Neural cell (in vitro differentiated cells): ENCODE data around the gene CDC42BPB.

Experiments used
- CTCF ChIP-seq: fragments of 450-650 bp; IDR thresholded peaks from 2 replicates; pipeline ENCODE4 v1.5.1; 2014; ENCODE audit warnings: antibody characterized with exemption, mild to moderate bottlenecking, moderate library complexity; ENCODE audit not compliant: poor library complexity, severe bottlenecking
- EZH2 ChIP-seq: fragments of 200-600, 300-800 bp; shearing (Covaris generic), sonication (generic); IDR thresholded peaks from 2 replicates; pipeline ENCODE4 v1.6.1; 2014; ENCODE audit warnings: antibody characterized with exemption, low read length, borderline replicate concordance, mild to moderate bottlenecking; ENCODE audit not compliant: insufficient read depth, poor library complexity, severe bottlenecking
- MXI1 ChIP-seq: fragments of 450-650 bp; conservative IDR thresholded peaks from 2 replicates; pipeline ENCODE4 v1.6.1; 2014; ENCODE audit warnings: antibody characterized with exemption, mild to moderate bottlenecking; ENCODE audit not compliant: poor library complexity, severe bottlenecking
- REST ChIP-seq: IDR thresholded peaks from 2 replicates; pipeline ENCODE4 v1.6.1; 2012; ENCODE audit warnings: borderline replicate concordance

- TF ChIP-seq CTCF: no peak
- no peak for TF ChIP-seq MXI1
- no peak for TF ChIP-seq EZH2
- TF ChIP-seq REST: no peak
These were observed 47.8 kb downstream of the CDC42BPB start for GRCh38 chr14:103009559-103009958.
